ENCODE results near the gene NFATC3. TPM values are rescaled to one million over a fixed set of nuclear protein-coding genes. Genes with fewer than 3 reads are reported as not detected.

Gene NFATC3
- total RNA-seq, 1 donor from 2014 or later, result 34.2 TPM

GRCh38 chr16:68265078-68265920, 180.1 kb downstream of the NFATC3 start:
- Mint-ChIP-seq H3K27ac (peak overlapping the region; percentile 1), H3K4me3 (peak overlapping the region; percentile 91), H3K27me3 (ENCODE audit: insufficient read depth, low read depth) (peaks cover 18% of the 10 kb centered on the region), H3K36me3 (no peaks in the 10 kb centered on the region), H3K9me3 (no peaks in the 10 kb centered on the region), H3K4me1 (peaks cover 30% of the 10 kb centered on the region)
- Histone ChIP-seq H3K4me1 (peaks cover 13% of the 10 kb centered on the region), H3K79me2 (ENCODE audit: low read depth) (peaks cover 26% of the 10 kb centered on the region), H3K36me3 (no peaks in the 10 kb centered on the region), H3K9ac (no peak overlapping the region), H3K9me3 (ENCODE audit: low read depth) (no peaks in the 10 kb centered on the region), H4K20me1 (ENCODE audit: low read depth) (peaks cover 3% of the 10 kb centered on the region), H3F3A (ENCODE audit: low read depth) (peaks cover 20% of the 10 kb centered on the region), H3K27ac (no peak overlapping the region), H3K4me2 (peak overlapping the region; percentile 92), H3K27me3 (peaks cover 24% of the 10 kb centered on the region), H2AFZ (replicated peaks) (peak overlapping the region; percentile 93), H3K4me3 (peak overlapping the region; percentile 93)
- TF ChIP-seq EZH2 (IDR thresholded peaks at IDR 0.05) (no peak), CTCF (IDR thresholded peaks at IDR 0.05) (no peak), EZH2phosphoT487 (IDR thresholded peaks at IDR 0.05) (no peak)
- DNase-seq (ENCODE audit: low spot score), result peak; percentile 50

- H3K4me1 Mint-ChIP-seq, result peaks cover 30% of the 10 kb centered on the region
- peaks cover 13% of the 10 kb centered on the region for H3K4me1 ChIP-seq
- H3K9me3 Mint-ChIP-seq, result no peaks in the 10 kb centered on the region
- peak overlapping the region; percentile 5 for H3K27ac Mint-ChIP-seq
- H3K36me3 Mint-ChIP-seq, result no peaks in the 10 kb centered on the region
- H3K4me3 ChIP-seq, result peak overlapping the region; percentile 13
- no peaks in the 10 kb centered on the region for H3K9me3 ChIP-seq (ENCODE audit: low read depth)
- no peak overlapping the region for H2AFZ ChIP-seq (replicated peaks)
- peaks cover 24% of the 10 kb centered on the region for H3K27me3 ChIP-seq
- H3K4me2 ChIP-seq, result peak overlapping the region; percentile 45
- H4K20me1 ChIP-seq (ENCODE audit: low read depth), result peaks cover 3% of the 10 kb centered on the region
- peak; percentile 54 for DNase-seq (ENCODE audit: low spot score)
- H3F3A ChIP-seq (ENCODE audit: low read depth), result peaks cover 20% of the 10 kb centered on the region
- H3K27ac ChIP-seq, result no peak overlapping the region
- peaks cover 32% of the 10 kb centered on the region for H3K79me2 ChIP-seq (ENCODE audit: low read depth)
- no peaks in the 10 kb centered on the region for H3K36me3 ChIP-seq
- peak overlapping the region; percentile 19 for H3K4me3 Mint-ChIP-seq
- peaks cover 9% of the 10 kb centered on the region for H3K27me3 Mint-ChIP-seq (ENCODE audit: insufficient read depth, low read depth)
- TF ChIP-seq EZH2phosphoT487 (IDR thresholded peaks at IDR 0.05), result no peak
- TF ChIP-seq EZH2 (IDR thresholded peaks at IDR 0.05), result no peak
- no peak for TF ChIP-seq CTCF (IDR thresholded peaks at IDR 0.05)
- H3K9ac ChIP-seq, result no peak overlapping the region
Measured at GRCh38 chr16:68267612-68268405, 182.6 kb downstream of the NFATC3 start.

GRCh38 chr16:68269793-68270192, 184.6 kb downstream of the NFATC3 start:
- Histone ChIP-seq H4K20me1 (ENCODE audit: low read depth) (peaks cover 3% of the 10 kb centered on the region), H2AFZ (replicated peaks) (no peak overlapping the region), H3K27ac (no peak overlapping the region), H3K9me3 (ENCODE audit: low read depth) (no peaks in the 10 kb centered on the region), H3K79me2 (ENCODE audit: low read depth) (peaks cover 32% of the 10 kb centered on the region), H3K36me3 (no peaks in the 10 kb centered on the region), H3F3A (ENCODE audit: low read depth) (peaks cover 17% of the 10 kb centered on the region), H3K9ac (no peak overlapping the region), H3K4me2 (no peak overlapping the region), H3K27me3 (peaks cover 12% of the 10 kb centered on the region), H3K4me1 (peaks cover 13% of the 10 kb centered on the region), H3K4me3 (no peak overlapping the region)
- Mint-ChIP-seq H3K27me3 (ENCODE audit: insufficient read depth, low read depth) (no peaks in the 10 kb centered on the region), H3K4me3 (no peak overlapping the region), H3K4me1 (peaks cover 30% of the 10 kb centered on the region), H3K27ac (no peak overlapping the region), H3K36me3 (no peaks in the 10 kb centered on the region), H3K9me3 (no peaks in the 10 kb centered on the region)
- no peak for DNase-seq (ENCODE audit: low spot score)
- TF ChIP-seq EZH2 (IDR thresholded peaks at IDR 0.05), result no peak
- TF ChIP-seq EZH2phosphoT487 (IDR thresholded peaks at IDR 0.05), result no peak
- no peak for TF ChIP-seq CTCF (IDR thresholded peaks at IDR 0.05)

Data from neural progenitor cell (in vitro differentiated cells).